ENCODE data around the gene NINL. TPM values are rescaled to one million over a fixed set of nuclear protein-coding genes. Genes with fewer than 3 reads are reported as not detected.

NINL gene
- total RNA-seq, 3 donors from 2014 or later (not counting 1 experiment from before 2014, with no cell fraction given), result 3.1 to 6.9 (median 4.9) TPM

- no peaks in the 10 kb centered on the region for H3K36me3 ChIP-seq (ENCODE audit: control insufficient read depth, insufficient read depth, low read length)
- no peak overlapping the region for H3K27ac Mint-ChIP-seq
- DNase-seq (no peak), ATAC-seq (no peak)
- no peak overlapping the region for H3K4me3 Mint-ChIP-seq
- intact Hi-C loops (cut with micrococcal nuclease), result no loop called here
- no peaks in the 10 kb centered on the region for H3K4me1 ChIP-seq (ENCODE audit: control insufficient read depth, insufficient read depth, low read length)
- 86% methylated on average over 18 of the region's 18 CpGs for WGBS (ENCODE audit: insufficient coverage)
- no peak overlapping the region for H3K27ac ChIP-seq (ENCODE audit: low read length)
- H3K4me3 ChIP-seq (ENCODE audit: low read length), result no peak overlapping the region
- H3K36me3 Mint-ChIP-seq, result no peaks in the 10 kb centered on the region
- no peaks in the 10 kb centered on the region for H3K27me3 Mint-ChIP-seq (ENCODE audit: low read depth in 2 of 2)
- TF ChIP-seq, protein P1, sequence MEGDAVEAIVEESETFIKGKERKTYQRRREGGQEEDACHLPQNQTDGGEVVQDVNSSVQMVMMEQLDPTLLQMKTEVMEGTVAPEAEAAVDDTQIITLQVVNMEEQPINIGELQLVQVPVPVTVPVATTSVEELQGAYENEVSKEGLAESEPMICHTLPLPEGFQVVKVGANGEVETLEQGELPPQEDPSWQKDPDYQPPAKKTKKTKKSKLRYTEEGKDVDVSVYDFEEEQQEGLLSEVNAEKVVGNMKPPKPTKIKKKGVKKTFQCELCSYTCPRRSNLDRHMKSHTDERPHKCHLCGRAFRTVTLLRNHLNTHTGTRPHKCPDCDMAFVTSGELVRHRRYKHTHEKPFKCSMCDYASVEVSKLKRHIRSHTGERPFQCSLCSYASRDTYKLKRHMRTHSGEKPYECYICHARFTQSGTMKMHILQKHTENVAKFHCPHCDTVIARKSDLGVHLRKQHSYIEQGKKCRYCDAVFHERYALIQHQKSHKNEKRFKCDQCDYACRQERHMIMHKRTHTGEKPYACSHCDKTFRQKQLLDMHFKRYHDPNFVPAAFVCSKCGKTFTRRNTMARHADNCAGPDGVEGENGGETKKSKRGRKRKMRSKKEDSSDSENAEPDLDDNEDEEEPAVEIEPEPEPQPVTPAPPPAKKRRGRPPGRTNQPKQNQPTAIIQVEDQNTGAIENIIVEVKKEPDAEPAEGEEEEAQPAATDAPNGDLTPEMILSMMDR (IDR thresholded peaks at IDR 0.05), result no peak
- no peaks in the 10 kb centered on the region for H3K9me3 ChIP-seq (ENCODE audit: control insufficient read depth, insufficient read depth, low read length)
- no peaks in the 10 kb centered on the region for H3K4me1 Mint-ChIP-seq
- H3K9me3 Mint-ChIP-seq, result no peaks in the 10 kb centered on the region
- no peaks in the 10 kb centered on the region for H3K27me3 ChIP-seq (ENCODE audit: control insufficient read depth, insufficient read depth, low read length)
These were observed 90.0 kb downstream of the NINL start for GRCh38 chr20:25495189-25495824.

DNA sequence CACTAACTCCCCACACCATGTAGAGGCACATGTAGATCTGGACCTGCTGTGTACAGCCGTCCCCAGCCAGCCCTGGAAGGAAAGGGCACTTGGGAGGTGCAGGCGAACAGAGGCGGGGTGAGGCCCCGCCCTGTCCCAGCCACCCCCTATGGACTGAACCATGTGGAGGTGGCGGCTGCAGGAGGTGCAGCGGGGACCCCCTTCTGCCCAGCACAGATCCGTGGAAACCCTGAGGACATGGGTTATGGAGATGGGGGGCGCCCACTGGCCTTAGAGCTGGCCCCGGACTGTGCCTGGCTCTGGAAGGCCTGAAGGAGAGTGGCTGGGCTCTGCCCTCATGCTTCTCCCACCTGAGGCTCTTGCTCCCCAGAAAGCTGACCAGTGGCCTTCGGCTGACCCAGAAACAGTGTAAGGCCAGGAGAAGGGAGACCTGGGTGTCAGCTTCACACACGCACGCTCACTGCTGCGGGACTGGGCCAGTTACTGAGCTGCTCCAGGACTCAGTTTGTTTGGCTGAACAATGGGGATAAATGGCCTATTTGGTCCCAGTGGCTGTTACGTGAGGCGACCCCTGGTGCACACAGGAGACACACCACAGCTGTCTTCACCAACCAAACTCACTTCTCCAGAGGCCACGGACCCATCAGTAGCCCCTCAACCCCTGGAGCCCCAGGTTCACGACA, 90.7 kb downstream of the NINL start:
- 91% methylated on average over 17 of the region's 17 CpGs for WGBS (ENCODE audit: insufficient coverage)
- no peaks in the 10 kb centered on the region for H3K27me3 Mint-ChIP-seq (ENCODE audit: low read depth in 2 of 2)

GRCh38 chr20:25493748-25494505, 91.4 kb downstream of the NINL start:
- intact Hi-C loops (cut with micrococcal nuclease), result no loop called here
- WGBS (ENCODE audit: insufficient coverage), result 91% methylated on average over 10 of the region's 10 CpGs
- no peak for ATAC-seq
- no peak overlapping the region for H3K4me3 ChIP-seq (ENCODE audit: low read length)
- no peaks in the 10 kb centered on the region for H3K9me3 ChIP-seq (ENCODE audit: control insufficient read depth, insufficient read depth, low read length)
- no peaks in the 10 kb centered on the region for H3K36me3 Mint-ChIP-seq
- TF ChIP-seq, protein P1 (IDR thresholded peaks at IDR 0.05), result no peak
- no peaks in the 10 kb centered on the region for H3K9me3 Mint-ChIP-seq
- no peak overlapping the region for H3K27ac ChIP-seq (ENCODE audit: low read length)
- no peaks in the 10 kb centered on the region for H3K27me3 ChIP-seq (ENCODE audit: control insufficient read depth, insufficient read depth, low read length)
- H3K4me1 Mint-ChIP-seq, result no peaks in the 10 kb centered on the region
- no peak for DNase-seq
- no peak overlapping the region for H3K27ac Mint-ChIP-seq
- H3K4me3 Mint-ChIP-seq, result no peak overlapping the region
- H3K4me1 ChIP-seq (ENCODE audit: control insufficient read depth, insufficient read depth, low read length), result no peaks in the 10 kb centered on the region
- H3K36me3 ChIP-seq (ENCODE audit: control insufficient read depth, insufficient read depth, low read length), result no peaks in the 10 kb centered on the region
- H3K27me3 Mint-ChIP-seq (ENCODE audit: low read depth in 2 of 2), result no peaks in the 10 kb centered on the region

More for the DNA sequence above, 90.7 kb downstream of the NINL start:
- no peak for ATAC-seq
- Histone ChIP-seq H3K27ac (ENCODE audit: low read length) (no peak overlapping the region), H3K36me3 (ENCODE audit: control insufficient read depth, insufficient read depth, low read length) (no peaks in the 10 kb centered on the region), H3K4me3 (ENCODE audit: low read length) (no peak overlapping the region), H3K4me1 (ENCODE audit: control insufficient read depth, insufficient read depth, low read length) (no peaks in the 10 kb centered on the region), H3K9me3 (ENCODE audit: control insufficient read depth, insufficient read depth, low read length) (no peaks in the 10 kb centered on the region), H3K27me3 (ENCODE audit: control insufficient read depth, insufficient read depth, low read length) (no peaks in the 10 kb centered on the region)
- Mint-ChIP-seq H3K36me3 (no peaks in the 10 kb centered on the region), H3K4me1 (no peaks in the 10 kb centered on the region), H3K4me3 (no peak overlapping the region), H3K9me3 (no peaks in the 10 kb centered on the region), H3K27ac (no peak overlapping the region)
- TF ChIP-seq, protein P1 (IDR thresholded peaks at IDR 0.05), result no peak
- no peak for DNase-seq
- intact Hi-C loops (cut with micrococcal nuclease), result no loop called here
